ENCODE results near the gene GPC3.

The GPC3 gene

GRCh38 chrX:133676344-133677122 is 308.9 kb downstream of the GPC3 start:
- TF ChIP-seq CTCF (conservative IDR thresholded peaks at IDR 0.05; ENCODE audit: low read length): no peak
- no peak for DNase-seq (ENCODE audit: low read depth)
- H3K4me3 ChIP-seq (ENCODE audit: low read length): no peak overlapping the region

- no peak for DNase-seq (ENCODE audit: low read depth)
- no peak overlapping the region for H3K4me3 ChIP-seq (ENCODE audit: low read length)
- no peak for TF ChIP-seq CTCF (conservative IDR thresholded peaks at IDR 0.05; ENCODE audit: low read length)
These were observed 310.5 kb downstream of the GPC3 start for GRCh38 chrX:133674726-133675470.

GRCh38 chrX:133670383-133670782 is 315.0 kb downstream of the GPC3 start:
- TF ChIP-seq CTCF (conservative IDR thresholded peaks at IDR 0.05; ENCODE audit: low read length): peak; percentile 68
- DNase-seq (ENCODE audit: low read depth): peak; percentile 37
- no peak overlapping the region for H3K4me3 ChIP-seq (ENCODE audit: low read length)

- TF ChIP-seq CTCF (conservative IDR thresholded peaks at IDR 0.05; ENCODE audit: low read length): no peak
- DNase-seq (ENCODE audit: low read depth): no peak
- H3K4me3 ChIP-seq (ENCODE audit: low read length): no peak overlapping the region
These were observed 316.2 kb downstream of the GPC3 start for GRCh38 chrX:133669214-133669613.

- no peak for TF ChIP-seq CTCF (conservative IDR thresholded peaks at IDR 0.05; ENCODE audit: low read length)
- no peak overlapping the region for H3K4me3 ChIP-seq (ENCODE audit: low read length)
- DNase-seq (ENCODE audit: low read depth): no peak
These were observed 317.0 kb downstream of the GPC3 start for GRCh38 chrX:133668225-133668931.

- no peak for DNase-seq (ENCODE audit: low read depth)
- no peak overlapping the region for H3K4me3 ChIP-seq (ENCODE audit: low read length)
- no peak for TF ChIP-seq CTCF (conservative IDR thresholded peaks at IDR 0.05; ENCODE audit: low read length)
These were observed 319.1 kb downstream of the GPC3 start for GRCh38 chrX:133666256-133666655.
